Neural progenitor cell (in vitro differentiated cells): Measurements from ENCODE around the gene C1orf87. TPM values are rescaled to one million over a fixed set of nuclear protein-coding genes. Genes with fewer than 3 reads are reported as not detected.

Experiments used
- DNase-seq: peaks from one replicate; pipeline ENCODE4 v3.0.0-alpha.2; 2016; ENCODE audit warnings: low spot score
- H2AFZ ChIP-seq: fragments of 200-600 bp; sonication (generic); replicated peaks from 2 replicates; pipeline ENCODE4 v1.6.1; 2016; ENCODE audit warnings: antibody characterized with exemption
- H3F3A ChIP-seq: fragments of 200-600 bp; sonication (generic); 2 replicates; pipeline ENCODE4 v1.6.1; 2016; ENCODE audit warnings: antibody characterized with exemption, low read depth
- H3K27ac ChIP-seq: fragments of 200-600 bp; sonication (generic); 2 replicates; pipeline ENCODE4 v1.5.1; 2016; ENCODE audit warnings: mild to moderate bottlenecking
- H3K27me3 ChIP-seq: fragments of 200-600 bp; sonication (generic); 2 replicates; pipeline ENCODE4 v1.6.1; 2016; ENCODE audit warnings: mild to moderate bottlenecking, moderate library complexity
- H3K36me3 ChIP-seq: fragments of 200-600 bp; sonication (generic); 2 replicates; pipeline ENCODE4 v1.5.1; 2016
- H3K4me1 ChIP-seq: fragments of 200-600 bp; sonication (generic); 2 replicates; pipeline ENCODE4 v1.6.1; 2016; ENCODE audit warnings: mixed run types
- H3K4me2 ChIP-seq: fragments of 200-600 bp; sonication (generic); 2 replicates; pipeline ENCODE4 v1.6.1; 2016
- H3K4me3 ChIP-seq: fragments of 200-600 bp; sonication (generic); 2 replicates; pipeline ENCODE4 v1.5.1; 2016
- H3K79me2 ChIP-seq: fragments of 200-600 bp; sonication (generic); 2 replicates; pipeline ENCODE4 v1.6.1; 2016; ENCODE audit warnings: low read depth
- H3K9ac ChIP-seq: fragments of 200-600 bp; sonication (generic); 2 replicates; pipeline ENCODE4 v1.6.1; 2016
- H3K9me3 ChIP-seq: fragments of 200-600 bp; sonication (generic); 2 replicates; pipeline ENCODE4 v1.5.1; 2016; ENCODE audit warnings: low read depth
- H4K20me1 ChIP-seq: fragments of 200-600 bp; sonication (generic); 2 replicates; pipeline ENCODE4 v1.6.1; 2016; ENCODE audit warnings: low read depth
- H3K27ac Mint-ChIP-seq: 3 replicates; pipeline ENCODE4 v1.8.0; 2021; ENCODE audit warnings: mixed read lengths
- H3K27me3 Mint-ChIP-seq: 2 replicates; pipeline ENCODE4 v1.8.0; 2022; ENCODE audit warnings: low read depth, mild to moderate bottlenecking, inconsistent platforms, moderate library complexity, mixed read lengths; ENCODE audit not compliant: insufficient read depth
- H3K36me3 Mint-ChIP-seq: 3 replicates; pipeline ENCODE4 v1.8.0; 2021; ENCODE audit warnings: mixed read lengths
- H3K4me1 Mint-ChIP-seq: 3 replicates; pipeline ENCODE4 v1.8.0; 2021; ENCODE audit warnings: mixed read lengths
- H3K4me3 Mint-ChIP-seq: 3 replicates; pipeline ENCODE4 v1.8.0; 2021; ENCODE audit warnings: mild to moderate bottlenecking, moderate library complexity, mixed read lengths
- H3K9me3 Mint-ChIP-seq: 3 replicates; pipeline ENCODE4 v1.8.0; 2020; ENCODE audit warnings: mixed read lengths
- CTCF ChIP-seq: fragments of 200-600 bp; sonication (generic); IDR thresholded peaks from 2 replicates; pipeline ENCODE4 v1.5.1; 2017; ENCODE audit warnings: antibody characterized with exemption, mild to moderate bottlenecking
- EZH2 ChIP-seq: fragments of 200-600 bp; sonication (generic); IDR thresholded peaks from 2 replicates; pipeline ENCODE4 v1.6.1; 2017; ENCODE audit warnings: antibody characterized with exemption, mild to moderate bottlenecking, moderate library complexity
- EZH2phosphoT487 ChIP-seq: fragments of 200-600 bp; sonication (generic); IDR thresholded peaks from 2 replicates; pipeline ENCODE4 v1.6.1; 2017; ENCODE audit warnings: antibody characterized with exemption
- total RNA-seq: library from RNA; depleted of rRNA; stranded (reverse); fragments of >200 nt; gene quantifications from 2 replicates; pipeline ENCODE4 v1.2.3, GENCODE V29; 2015; ENCODE audit warnings: low replicate concordance

C1orf87 gene
- total RNA-seq, 1 donor from 2014 or later: not detected

- Histone ChIP-seq H3K36me3 (no peaks in the 10 kb centered on the region), H3K4me2 (peak overlapping the region; percentile 28), H3F3A (peaks cover 3% of the 10 kb centered on the region), H3K27me3 (no peaks in the 10 kb centered on the region), H3K9me3 (no peaks in the 10 kb centered on the region), H3K9ac (no peak overlapping the region), H3K4me3 (no peak overlapping the region), H2AFZ (peak overlapping the region; percentile 19), H3K27ac (no peak overlapping the region), H4K20me1 (no peaks in the 10 kb centered on the region), H3K79me2 (no peaks in the 10 kb centered on the region), H3K4me1 (peaks cover 30% of the 10 kb centered on the region)
- DNase-seq: no peak
- H3K27ac Mint-ChIP-seq: no peak overlapping the region
- TF ChIP-seq EZH2phosphoT487 (no peak), CTCF (no peak), EZH2 (no peak)
- no peak overlapping the region for H3K4me3 Mint-ChIP-seq
- no peaks in the 10 kb centered on the region for H3K9me3 Mint-ChIP-seq
- no peaks in the 10 kb centered on the region for H3K36me3 Mint-ChIP-seq
- peaks cover 22% of the 10 kb centered on the region for H3K4me1 Mint-ChIP-seq
- no peaks in the 10 kb centered on the region for H3K27me3 Mint-ChIP-seq
These were observed 73.8 kb downstream of the C1orf87 start for GRCh38 chr1:59999746-60000145.

- Histone ChIP-seq H3F3A (peaks cover 3% of the 10 kb centered on the region), H3K9ac (no peak overlapping the region), H3K9me3 (no peaks in the 10 kb centered on the region), H3K79me2 (no peaks in the 10 kb centered on the region), H3K27ac (no peak overlapping the region), H3K4me1 (peaks cover 30% of the 10 kb centered on the region), H3K36me3 (no peaks in the 10 kb centered on the region), H4K20me1 (no peaks in the 10 kb centered on the region), H3K4me3 (no peak overlapping the region), H3K4me2 (peak overlapping the region; percentile 28), H2AFZ (no peak overlapping the region), H3K27me3 (no peaks in the 10 kb centered on the region)
- Mint-ChIP-seq H3K9me3 (no peaks in the 10 kb centered on the region), H3K36me3 (no peaks in the 10 kb centered on the region), H3K4me3 (no peak overlapping the region), H3K27me3 (no peaks in the 10 kb centered on the region), H3K4me1 (peaks cover 22% of the 10 kb centered on the region), H3K27ac (no peak overlapping the region)
- DNase-seq: peak; percentile 30
- TF ChIP-seq CTCF (no peak), EZH2 (no peak), EZH2phosphoT487 (no peak)
These were observed 74.6 kb downstream of the C1orf87 start for GRCh38 chr1:59999006-59999405.

GRCh38 chr1:59997479-59998115 lies 76.0 kb downstream of the C1orf87 start:
- no peaks in the 10 kb centered on the region for H3K36me3 ChIP-seq
- Mint-ChIP-seq H3K27ac (no peak overlapping the region), H3K27me3 (no peaks in the 10 kb centered on the region), H3K4me1 (peaks cover 22% of the 10 kb centered on the region), H3K36me3 (no peaks in the 10 kb centered on the region), H3K4me3 (no peak overlapping the region), H3K9me3 (no peaks in the 10 kb centered on the region)
- peak overlapping the region; percentile 74 for H2AFZ ChIP-seq
- H3K4me3 ChIP-seq: no peak overlapping the region
- no peaks in the 10 kb centered on the region for H3K27me3 ChIP-seq
- H3K4me2 ChIP-seq: peak overlapping the region; percentile 40
- peak; percentile 28 for DNase-seq
- no peaks in the 10 kb centered on the region for H4K20me1 ChIP-seq
- no peak overlapping the region for H3K9ac ChIP-seq
- H3K9me3 ChIP-seq: no peaks in the 10 kb centered on the region
- no peak for TF ChIP-seq EZH2phosphoT487
- TF ChIP-seq CTCF: no peak
- no peak for TF ChIP-seq EZH2
- peaks cover 30% of the 10 kb centered on the region for H3K4me1 ChIP-seq
- H3K79me2 ChIP-seq: no peaks in the 10 kb centered on the region
- H3F3A ChIP-seq: peaks cover 3% of the 10 kb centered on the region
- no peak overlapping the region for H3K27ac ChIP-seq
